ENCODE results near the gene MINDY2.
"Not testable (repeated sequence)": the region's sequence is repeated elsewhere in the genome, so short reads cannot be mapped to it uniquely, and the experiment has no call there.

MINDY2 gene

GRCh38 chr15:58873267-58873666 lies 102.2 kb downstream of the MINDY2 start:
- DNase-seq (ENCODE audit: low read depth) = peak; percentile 15

GRCh38 chr15:58875343-58875742 lies 104.2 kb downstream of the MINDY2 start:
- no peak overlapping the region for H3K4me3 ChIP-seq (ENCODE audit: low read depth, low read length)
- no peak for DNase-seq (ENCODE audit: low read depth)

More at GRCh38 chr15:58873267-58873666, 102.2 kb downstream of the MINDY2 start:
- no peak overlapping the region for H3K4me3 ChIP-seq (ENCODE audit: low read depth, low read length)

GRCh38 chr15:58876306-58877106 lies 105.4 kb downstream of the MINDY2 start:
- no peak overlapping the region for H3K4me3 ChIP-seq (ENCODE audit: low read depth, low read length)
- DNase-seq (ENCODE audit: low read depth) = no peak

- H3K4me3 ChIP-seq (ENCODE audit: low read depth, low read length) = no peak overlapping the region
- no peak for DNase-seq (ENCODE audit: low read depth)
Measured at GRCh38 chr15:58877999-58878825, 107.1 kb downstream of the MINDY2 start.

- no peak for DNase-seq (ENCODE audit: low read depth)
- H3K4me3 ChIP-seq (ENCODE audit: low read depth, low read length) = no peak overlapping the region
Measured at GRCh38 chr15:58880320-58880719, 109.2 kb downstream of the MINDY2 start.

- H3K4me3 ChIP-seq (ENCODE audit: low read depth, low read length) = no peak overlapping the region
- no peak for DNase-seq (ENCODE audit: low read depth)
Measured at GRCh38 chr15:58882243-58882642, 111.1 kb downstream of the MINDY2 start.

- H3K4me3 ChIP-seq (ENCODE audit: low read depth, low read length); DNase-seq (ENCODE audit: low read depth): not testable (repeated sequence)
Measured at GRCh38 chr15:58883926-58884325, 112.8 kb downstream of the MINDY2 start.

- no peak overlapping the region for H3K4me3 ChIP-seq (ENCODE audit: low read depth, low read length)
- DNase-seq (ENCODE audit: low read depth) = no peak
Measured at GRCh38 chr15:58886921-58887320, 115.8 kb downstream of the MINDY2 start.

- no peak for DNase-seq (ENCODE audit: low read depth)
- no peak overlapping the region for H3K4me3 ChIP-seq (ENCODE audit: low read depth, low read length)
Measured at GRCh38 chr15:58889363-58889762, 118.3 kb downstream of the MINDY2 start.

GRCh38 chr15:58898150-58898680 lies 127.1 kb downstream of the MINDY2 start:
- H3K4me3 ChIP-seq (ENCODE audit: low read depth, low read length) = no peak overlapping the region

GRCh38 chr15:58900631-58901030 lies 129.5 kb downstream of the MINDY2 start:
- DNase-seq (ENCODE audit: low read depth) = no peak

More at GRCh38 chr15:58898150-58898680, 127.1 kb downstream of the MINDY2 start:
- no peak for DNase-seq (ENCODE audit: low read depth)

GRCh38 chr15:58908550-58909309 lies 137.6 kb downstream of the MINDY2 start:
- no peak overlapping the region for H3K4me3 ChIP-seq (ENCODE audit: low read depth, low read length)
- DNase-seq (ENCODE audit: low read depth) = no peak

More at GRCh38 chr15:58900631-58901030, 129.5 kb downstream of the MINDY2 start:
- H3K4me3 ChIP-seq (ENCODE audit: low read depth, low read length) = no peak overlapping the region

- no peak for DNase-seq (ENCODE audit: low read depth)
Measured at GRCh38 chr15:58909616-58910015, 138.5 kb downstream of the MINDY2 start.

GRCh38 chr15:58910456-58910855 lies 139.4 kb downstream of the MINDY2 start:
- no peak for DNase-seq (ENCODE audit: low read depth)
- H3K4me3 ChIP-seq (ENCODE audit: low read depth, low read length) = no peak overlapping the region

More at GRCh38 chr15:58909616-58910015, 138.5 kb downstream of the MINDY2 start:
- H3K4me3 ChIP-seq (ENCODE audit: low read depth, low read length) = no peak overlapping the region
